SU-DHL-6 (cell line): ENCODE results near the gene KRTAP12-3.

Experiments
- H2AFZ ChIP-seq: fragments of 200-600 bp; sonication (generic); 2 replicates; pipeline ENCODE4 v1.6.1; 2014; ENCODE audit warnings: low read depth, mild to moderate bottlenecking, moderate library complexity, mixed read lengths, antibody characterized with exemption, low read length; ENCODE audit not compliant: severe bottlenecking
- H3F3A ChIP-seq: fragments of 200-600 bp; shearing (Covaris generic); 2 replicates; pipeline ENCODE4 v1.6.0; 2016; ENCODE audit warnings: antibody characterized with exemption, mild to moderate bottlenecking; ENCODE audit not compliant: insufficient read depth
- H3K27ac ChIP-seq: fragments of 200-600 bp; sonication (generic); 2 replicates; pipeline ENCODE4 v1.5.1; 2016; ENCODE audit warnings: low read depth, mild to moderate bottlenecking, low read length, moderate library complexity, mixed read lengths
- H3K27me3 ChIP-seq: fragments of 200-600 bp; sonication (generic), shearing (Covaris generic); 2 replicates; pipeline ENCODE4 v1.6.0; 2014; ENCODE audit warnings: mild to moderate bottlenecking, low read length
- H3K36me3 ChIP-seq: fragments of 200-600 bp; sonication (generic); 2 replicates; pipeline ENCODE4 v1.6.1; 2014; ENCODE audit warnings: mild to moderate bottlenecking, low read length, mixed read lengths
- H3K4me2 ChIP-seq: fragments of 300-600, 200-600 bp; shearing (Covaris generic), sonication (generic); 2 replicates; pipeline ENCODE4 v1.6.0; 2014; ENCODE audit warnings: low read length, low read depth, mild to moderate bottlenecking; ENCODE audit not compliant: poor library complexity, severe bottlenecking
- H3K4me3 ChIP-seq: fragments of 200-600 bp; sonication (generic); 2 replicates; pipeline ENCODE4 v1.5.1; 2014; ENCODE audit warnings: antibody characterized with exemption, low read length, mild to moderate bottlenecking, mixed read lengths; ENCODE audit not compliant: insufficient read depth, poor library complexity, severe bottlenecking
- H3K79me2 ChIP-seq: fragments of 200-600 bp; sonication (generic); 2 replicates; pipeline ENCODE4 v1.6.1; 2014; ENCODE audit warnings: mild to moderate bottlenecking, low read length, moderate library complexity; ENCODE audit not compliant: insufficient read depth
- H3K9ac ChIP-seq: fragments of 200-600 bp; sonication (generic); 2 replicates; pipeline ENCODE4 v1.7.0; 2014; ENCODE audit warnings: mild to moderate bottlenecking, low read length
- H3K9me2 ChIP-seq: fragments of 200-600 bp; sonication (generic); replicated peaks from 2 replicates; pipeline ENCODE4 v1.6.1; 2014; ENCODE audit warnings: low read length; ENCODE audit not compliant: insufficient read depth
- H3K9me3 ChIP-seq: fragments of 200-600 bp; sonication (generic); 2 replicates; pipeline ENCODE4 v1.6.1; 2014; ENCODE audit warnings: low read length, mixed read lengths; ENCODE audit not compliant: insufficient read depth
- H4K20me1 ChIP-seq: fragments of 200-600 bp; sonication (generic); 2 replicates; pipeline ENCODE4 v1.6.1; 2014; ENCODE audit warnings: low read depth, mild to moderate bottlenecking, antibody characterized with exemption, low read length, moderate library complexity, mixed read lengths
- CTCF ChIP-seq: fragments of 200-600 bp; sonication (generic); IDR thresholded peaks from one replicate; pipeline ENCODE4 v1.5.1; 2017; ENCODE audit warnings: antibody characterized with exemption, mild to moderate bottlenecking, low read length, moderate library complexity; ENCODE audit not compliant: insufficient read depth, poor library complexity, severe bottlenecking
- EZH2phosphoT487 ChIP-seq: fragments of 200-600 bp; sonication (generic), shearing (Covaris generic); conservative IDR thresholded peaks from 2 replicates; pipeline ENCODE4 v1.6.1; 2018; ENCODE audit warnings: mild to moderate bottlenecking, antibody characterized with exemption, low read length, moderate library complexity, mixed read lengths

KRTAP12-3 gene

GRCh38 chr21:44681861-44682579 lies 24.3 kb downstream of the KRTAP12-3 start, which contains the start of gene KRTAP12-1:
Gene KRTAP12-1 (minus strand): TSS chr21:44682163. CDS start chr21:44682123, 40 bp downstream.
- no peaks in the 10 kb centered on the region for H3K9me2 ChIP-seq
- H3K9ac ChIP-seq: no peak within 1 kb of the TSS
- no peaks in the 10 kb centered on the region for H3F3A ChIP-seq
- no peaks in the 10 kb centered on the region for H3K27me3 ChIP-seq
- no peaks in the 10 kb centered on the region for H3K36me3 ChIP-seq
- H3K4me2 ChIP-seq: no peak within 1 kb of the TSS
- no peaks in the 10 kb centered on the region for H3K9me3 ChIP-seq
- no peak within 1 kb of the TSS for H2AFZ ChIP-seq
- H3K27ac ChIP-seq: no peak within 1 kb of the TSS
- no peaks in the 10 kb centered on the region for H4K20me1 ChIP-seq
- H3K79me2 ChIP-seq: no peaks in the 10 kb centered on the region
- no peak for TF ChIP-seq EZH2phosphoT487
- no peak for TF ChIP-seq CTCF
- H3K4me3 ChIP-seq: no peak within 1 kb of the TSS

GRCh38 chr21:44682580-44683151 lies 24.9 kb downstream of the KRTAP12-3 start:
- Histone ChIP-seq H3K27ac (no peak overlapping the region), H3K27me3 (no peaks in the 10 kb centered on the region), H3K79me2 (no peaks in the 10 kb centered on the region), H3K9me3 (no peaks in the 10 kb centered on the region), H3F3A (no peaks in the 10 kb centered on the region), H3K36me3 (no peaks in the 10 kb centered on the region), H3K9ac (no peak overlapping the region), H3K9me2 (no peaks in the 10 kb centered on the region), H3K4me2 (no peak overlapping the region), H4K20me1 (no peaks in the 10 kb centered on the region), H3K4me3 (no peak overlapping the region), H2AFZ (no peak overlapping the region)
- TF ChIP-seq EZH2phosphoT487 (no peak), CTCF (no peak)

- Histone ChIP-seq H3K9me2 (no peaks in the 10 kb centered on the region), H2AFZ (no peak overlapping the region), H3K36me3 (no peaks in the 10 kb centered on the region), H3K79me2 (no peaks in the 10 kb centered on the region), H3K9me3 (no peaks in the 10 kb centered on the region), H3K4me2 (no peak overlapping the region), H3K27ac (no peak overlapping the region), H4K20me1 (no peaks in the 10 kb centered on the region), H3K27me3 (no peaks in the 10 kb centered on the region), H3K9ac (no peak overlapping the region), H3F3A (no peaks in the 10 kb centered on the region), H3K4me3 (no peak overlapping the region)
- TF ChIP-seq EZH2phosphoT487 (no peak), CTCF (no peak)
Observed at GRCh38 chr21:44684077-44684476, 26.3 kb downstream of the KRTAP12-3 start.
